ENCODE results near the gene CDH26.

DNA sequence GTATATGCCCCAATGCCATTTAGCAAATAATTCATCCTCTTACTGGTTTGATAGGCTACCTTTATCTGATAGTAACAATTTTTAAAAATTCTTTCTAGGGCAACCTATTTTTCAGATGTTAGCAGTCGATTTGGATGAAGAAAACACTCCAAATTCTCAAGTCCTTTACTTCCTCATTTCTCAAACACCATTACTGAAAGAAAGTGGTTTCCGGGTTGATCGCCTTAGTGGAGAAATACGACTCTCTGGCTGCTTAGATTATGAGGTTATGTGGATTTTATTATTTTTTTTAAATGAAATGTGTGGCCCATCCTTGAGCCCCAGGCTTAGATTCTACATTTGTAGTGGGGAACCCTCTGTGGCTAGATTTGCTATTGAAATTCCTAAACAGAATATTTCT is 26.3 kb downstream of the CDH26 start:
- TF ChIP-seq EZH2phosphoT487 (IDR thresholded peaks at IDR 0.05; ENCODE audit: borderline replicate concordance, low read depth, low read length) (no peak), CTCF (conservative IDR thresholded peaks at IDR 0.05; ENCODE audit: low read length) (no peak)

Measured in OCI-LY7 (cell line).